CD1c-positive myeloid dendritic cell (primary cell): ENCODE measurements around the gene MLLT6.

Experiments
- DNase-seq: peaks from one replicate; pipeline ENCODE4 v3.0.0-alpha.2; 2016; ENCODE audit errors: extremely low spot score

Gene MLLT6

GRCh38 chr17:38704606-38705522, at the start of gene MLLT6:
Gene MLLT6, plus strand, starts transcription at chr17:38705273. Its CDS starts 360 bp downstream, at chr17:38705633.
- DNase-seq = peak; percentile 85

DNA sequence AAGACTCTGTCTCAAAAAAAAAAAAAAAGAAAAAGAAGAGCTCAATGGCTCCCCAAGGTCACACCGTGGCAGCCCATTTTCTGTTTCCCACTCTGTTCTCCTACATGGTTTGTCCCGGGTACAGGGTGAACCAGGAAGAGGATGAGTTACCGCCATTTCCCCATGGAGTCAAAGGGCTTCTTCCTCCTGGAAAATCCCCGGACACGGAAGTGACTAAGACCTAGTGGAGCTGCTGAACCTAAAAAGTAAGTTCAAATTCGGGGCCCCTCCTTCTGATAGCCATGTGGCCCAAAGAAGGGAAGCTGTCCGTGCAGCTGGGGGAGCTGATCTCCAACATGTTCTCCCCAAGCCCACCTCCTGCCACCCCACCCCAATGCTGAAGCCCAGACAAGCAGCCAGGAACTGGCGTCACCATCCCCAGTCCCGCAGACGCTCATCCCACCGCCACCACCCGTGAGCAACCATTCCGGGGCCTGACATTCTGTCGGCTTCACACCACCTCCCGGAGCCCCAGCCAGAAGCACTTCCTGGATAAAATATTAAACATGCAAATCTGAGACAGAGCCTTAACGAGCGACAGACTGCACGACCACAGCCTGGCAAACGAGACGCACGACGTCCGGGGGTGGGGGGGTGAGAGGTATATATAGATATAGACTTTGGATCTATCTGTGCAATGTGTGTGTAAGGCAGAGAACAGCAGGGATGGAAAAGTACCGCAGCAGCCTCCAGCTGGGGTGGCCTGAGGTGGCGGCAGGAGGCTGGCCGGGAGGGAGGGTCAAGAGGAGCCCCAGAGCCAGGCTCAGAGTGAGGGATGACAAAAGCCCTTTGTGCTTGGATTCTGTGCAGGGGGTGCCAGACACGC, 47.9 kb upstream of the MLLT6 start:
- DNase-seq = no peak

GRCh38 chr17:38657824-38658740, 47.0 kb upstream of the MLLT6 start:
- no peak for DNase-seq

DNA sequence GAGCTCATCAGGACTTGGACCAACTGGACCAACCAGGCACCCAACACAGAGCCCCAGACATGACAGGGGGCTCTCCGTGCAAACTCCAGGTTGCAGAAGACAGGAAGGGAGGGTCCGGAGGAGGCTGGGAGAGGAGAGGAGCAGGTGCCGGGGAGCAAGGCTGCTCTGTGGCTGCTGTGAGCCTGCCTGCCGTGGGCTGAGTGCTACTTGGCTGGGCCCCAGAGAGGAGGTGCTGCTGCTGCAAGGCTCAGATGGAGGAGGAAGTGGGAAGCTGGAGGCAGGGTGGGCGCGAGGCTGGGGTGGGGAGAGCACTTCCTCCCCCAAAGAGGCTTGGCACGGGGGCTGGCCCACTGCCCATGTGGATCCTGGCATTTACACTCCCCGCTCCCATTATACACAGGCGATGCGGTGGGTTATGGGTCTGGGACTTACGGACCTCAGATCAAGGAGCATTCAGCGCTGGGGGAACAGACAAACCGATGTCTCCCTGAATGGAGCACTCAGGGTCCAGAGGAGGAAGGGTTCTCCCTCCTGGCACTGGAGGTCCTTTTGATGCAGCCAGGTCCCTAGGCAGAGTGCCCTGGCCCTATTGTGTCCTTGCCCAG, 46.2 kb upstream of the MLLT6 start:
- DNase-seq = peak; percentile 64

GRCh38 chr17:38659415-38659814, 45.7 kb upstream of the MLLT6 start:
- no peak for DNase-seq

- peak; percentile 82 for DNase-seq
Measured at GRCh38 chr17:38660097-38661025, 44.7 kb upstream of the MLLT6 start.

GRCh38 chr17:38663125-38663751, 41.8 kb upstream of the MLLT6 start:
- peak; percentile 54 for DNase-seq

DNA sequence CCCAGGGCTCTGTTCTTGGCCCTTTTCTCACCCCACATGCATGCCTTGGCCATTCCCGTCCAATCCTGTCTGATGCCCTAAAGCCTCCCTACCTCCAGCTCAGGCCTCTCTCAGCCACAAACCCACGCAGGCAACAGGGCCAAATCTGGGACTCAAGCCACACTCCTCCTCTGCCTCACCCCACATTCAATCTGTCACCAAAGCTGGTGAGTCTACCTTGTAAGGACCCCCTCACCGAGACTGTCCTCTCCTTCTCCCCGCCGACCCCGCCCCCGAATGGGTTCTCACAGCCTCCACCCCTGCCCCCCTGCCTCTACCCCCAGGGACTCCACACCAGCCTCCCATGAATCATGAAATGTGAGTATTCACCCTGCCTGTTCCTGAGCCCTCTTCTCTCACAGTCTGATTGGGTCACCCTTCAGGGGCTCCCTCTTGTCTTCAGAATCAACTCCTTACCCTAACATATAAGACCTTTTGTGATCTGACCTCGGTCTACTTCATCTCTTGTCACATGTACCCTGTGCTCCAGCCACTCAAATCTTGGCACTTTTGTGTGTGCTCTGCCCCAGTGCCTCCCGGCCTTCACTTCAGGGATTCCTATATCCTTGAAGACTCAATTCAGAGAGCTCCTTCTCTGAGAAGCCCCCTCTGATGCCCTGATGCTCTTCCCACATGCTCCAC, 41.0 kb upstream of the MLLT6 start:
- DNase-seq = no peak

DNA sequence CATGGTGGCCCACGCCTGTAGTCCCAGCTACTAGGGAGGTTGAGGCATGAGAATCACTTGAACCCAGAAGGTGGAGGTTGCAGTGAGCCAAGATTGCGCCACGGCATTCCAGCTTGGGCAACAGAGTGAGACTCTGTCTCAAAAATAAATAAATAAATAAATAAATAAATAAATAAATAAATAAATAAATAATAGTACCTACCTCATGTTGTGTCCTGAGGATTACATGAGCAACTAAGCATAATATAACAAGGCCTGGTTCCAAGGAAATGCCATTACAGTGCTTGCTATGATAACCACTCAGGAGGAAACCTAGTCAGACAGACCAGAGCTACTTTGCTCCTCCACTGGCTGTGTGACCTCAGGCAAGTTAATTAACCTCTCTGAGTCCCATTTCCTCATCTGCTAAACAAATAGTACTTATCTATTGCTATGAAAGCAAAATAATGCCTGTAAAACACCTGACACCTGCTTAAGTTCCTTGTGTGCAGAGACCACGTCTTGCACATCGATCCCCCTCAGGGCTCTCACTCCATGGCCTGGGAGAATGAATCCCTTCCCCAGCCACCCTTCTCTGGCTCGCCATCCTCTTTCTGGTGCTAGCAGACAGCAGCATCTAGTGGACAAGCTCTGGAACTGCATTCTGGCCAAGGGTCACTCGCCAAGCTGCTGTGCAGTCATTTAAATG, 37.8 kb upstream of the MLLT6 start:
- DNase-seq = peak; percentile 81

- no peak for DNase-seq
Measured at GRCh38 chr17:38667787-38668122, 37.3 kb upstream of the MLLT6 start.

DNA sequence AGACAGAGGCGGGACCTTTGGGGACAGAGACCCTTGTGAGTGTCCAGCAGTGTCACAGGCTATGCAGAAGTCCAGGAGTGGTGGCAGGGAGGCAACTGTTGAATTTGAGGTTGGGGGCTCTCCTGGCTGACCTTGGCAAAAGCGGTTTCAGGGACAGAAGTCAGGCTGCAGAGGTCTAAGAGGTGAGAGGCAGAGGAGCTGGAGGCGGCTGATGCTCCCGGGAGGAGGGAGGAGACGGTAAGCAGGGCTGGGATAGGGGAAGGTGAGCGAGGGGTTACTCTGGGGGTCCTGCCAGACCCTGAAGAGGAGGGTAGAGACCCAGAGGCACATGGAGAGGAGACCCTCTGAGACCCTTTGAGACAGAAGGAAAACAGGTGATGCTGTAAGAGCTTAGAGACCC, 35.6 kb upstream of the MLLT6 start:
- no peak for DNase-seq

DNA sequence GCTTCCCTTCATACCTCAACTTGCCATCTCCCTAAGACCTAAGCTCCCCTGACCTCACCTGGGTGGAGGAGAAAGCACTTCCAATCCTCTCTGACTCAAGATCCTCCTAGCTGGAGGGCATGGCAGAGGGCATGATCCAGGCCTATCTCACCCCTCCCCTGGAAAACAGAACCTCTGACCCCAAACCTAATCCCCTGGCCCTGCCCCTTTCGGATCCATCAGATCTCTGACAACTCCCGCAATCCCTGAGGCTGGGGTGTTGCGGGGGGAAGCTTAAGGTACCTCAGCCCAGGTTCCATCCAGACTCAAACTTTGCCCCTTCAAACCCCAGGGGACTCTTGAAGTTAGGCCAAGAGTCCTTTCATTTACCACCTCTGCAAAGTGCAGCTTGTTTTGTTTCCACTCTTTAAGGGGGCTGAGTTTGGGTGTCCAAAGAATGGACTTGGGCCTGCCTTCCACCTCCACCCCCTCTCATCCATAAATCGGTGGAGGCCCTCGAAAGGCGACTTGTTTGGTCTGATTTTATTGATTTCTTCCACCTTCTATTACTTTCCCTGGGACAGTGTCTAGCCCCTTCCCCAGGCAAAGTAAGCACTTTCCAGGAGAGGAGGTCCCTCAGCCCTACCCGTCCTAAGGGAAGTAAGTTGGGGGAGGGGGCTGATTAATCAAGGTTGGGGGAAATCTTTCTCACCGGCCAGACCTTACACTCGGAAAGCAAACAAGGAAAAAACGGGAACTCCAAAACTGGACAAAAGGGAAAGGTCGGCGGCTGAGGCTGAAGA, 32.9 kb upstream of the MLLT6 start:
- no peak for DNase-seq

- DNase-seq = no peak
Measured at GRCh38 chr17:38672788-38673706, 32.0 kb upstream of the MLLT6 start.

DNA sequence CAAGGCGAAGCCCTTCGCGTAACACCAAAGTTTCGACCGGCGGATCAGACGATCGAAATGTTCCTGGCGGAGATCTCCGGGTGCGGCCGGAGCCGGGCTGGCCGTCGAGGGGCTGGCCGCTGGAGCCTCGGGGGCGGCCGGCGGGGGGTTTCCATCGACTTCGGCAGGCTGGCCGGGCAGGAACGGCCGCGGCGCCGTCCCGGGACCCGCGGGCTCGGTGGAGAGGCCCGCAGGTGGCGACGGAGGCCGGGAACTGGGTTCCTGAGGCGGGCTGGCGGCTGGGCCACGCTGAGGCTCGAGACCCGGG, 31.4 kb upstream of the MLLT6 start:
- no peak for DNase-seq

DNA sequence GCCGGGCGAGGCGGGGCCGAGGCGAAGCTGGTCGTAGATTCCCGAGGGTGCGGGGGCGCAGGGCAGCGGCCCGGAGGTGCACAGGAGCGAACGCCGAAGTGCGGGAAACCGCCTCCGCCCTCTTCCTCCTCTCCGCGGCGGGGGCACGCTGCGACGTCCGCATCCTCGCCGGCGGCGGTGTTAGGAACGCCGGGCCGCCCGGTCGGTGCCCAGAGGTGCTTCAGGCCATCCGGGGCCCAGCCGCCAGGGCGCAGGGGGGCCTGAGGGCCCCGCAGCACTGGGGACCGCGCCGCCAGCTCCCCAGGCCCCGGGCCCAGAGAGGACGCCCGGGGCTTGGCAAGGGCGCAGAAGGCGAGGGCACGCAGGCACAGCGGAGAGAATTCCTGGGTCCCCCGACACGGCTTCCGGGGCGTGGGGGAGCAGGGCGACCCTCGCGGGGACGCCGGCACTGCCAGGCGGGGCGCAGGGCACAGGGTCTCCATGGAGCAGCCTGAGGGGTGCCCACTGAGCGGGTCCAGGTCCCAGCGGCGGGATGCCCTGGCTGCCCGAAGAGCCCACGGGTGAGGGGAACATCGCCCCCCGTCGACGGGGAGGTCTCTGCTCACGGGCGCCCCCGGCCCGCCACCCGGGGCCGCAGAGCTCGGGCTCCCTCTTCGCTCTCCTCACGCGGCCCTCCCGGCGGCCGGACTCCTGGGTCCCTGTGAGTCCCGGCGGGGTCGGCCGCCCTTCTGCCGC, 30.9 kb upstream of the MLLT6 start:
- DNase-seq = peak; percentile 54
